ENCODE data around the gene KCNJ11.
A peak's percentile ranks its signal among the peaks of the same experiment; 100 is the strongest.

Gene KCNJ11

DNA sequence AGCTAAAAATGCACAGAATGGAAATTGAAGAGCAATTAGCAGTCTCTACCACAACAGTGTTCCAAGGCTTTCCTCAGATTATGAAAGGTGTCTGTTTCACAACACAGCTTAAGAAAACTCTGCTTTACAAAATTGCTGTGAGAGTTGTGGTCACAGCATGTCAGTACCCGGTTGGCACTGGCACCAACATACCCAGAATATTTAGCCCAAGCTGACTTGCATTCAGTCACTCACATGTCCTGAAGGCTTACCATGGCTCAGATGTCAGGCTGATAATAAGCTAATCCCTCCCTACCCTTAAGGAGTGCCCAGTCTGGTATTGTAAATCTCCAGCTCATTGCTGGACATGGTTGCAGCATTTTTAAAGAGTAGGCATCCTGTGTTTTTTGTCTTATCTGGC is 22.0 kb downstream of the KCNJ11 start:
- no peak for DNase-seq (ENCODE audit: low read depth, low spot score)

DNA sequence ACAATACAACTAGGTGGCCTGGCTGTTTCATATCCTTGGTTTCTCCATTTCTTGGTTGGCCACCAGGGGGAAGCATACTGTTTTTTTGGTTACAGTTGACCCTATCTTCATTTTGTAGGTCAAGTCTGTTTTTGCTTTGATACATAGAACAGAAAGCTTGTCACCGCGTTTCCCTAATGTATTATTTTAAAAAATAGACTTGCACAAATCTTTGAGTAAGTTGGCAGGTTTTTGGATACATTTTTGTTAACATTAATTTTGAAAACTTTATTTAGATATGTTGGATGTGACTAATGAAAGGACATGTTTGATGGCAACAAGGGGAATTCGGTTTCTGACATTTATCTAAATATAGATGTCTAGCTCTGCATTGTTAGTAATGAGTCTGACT is 33.9 kb downstream of the KCNJ11 start:
- peak; percentile 32 for DNase-seq (ENCODE audit: low read depth, low spot score)

DNA sequence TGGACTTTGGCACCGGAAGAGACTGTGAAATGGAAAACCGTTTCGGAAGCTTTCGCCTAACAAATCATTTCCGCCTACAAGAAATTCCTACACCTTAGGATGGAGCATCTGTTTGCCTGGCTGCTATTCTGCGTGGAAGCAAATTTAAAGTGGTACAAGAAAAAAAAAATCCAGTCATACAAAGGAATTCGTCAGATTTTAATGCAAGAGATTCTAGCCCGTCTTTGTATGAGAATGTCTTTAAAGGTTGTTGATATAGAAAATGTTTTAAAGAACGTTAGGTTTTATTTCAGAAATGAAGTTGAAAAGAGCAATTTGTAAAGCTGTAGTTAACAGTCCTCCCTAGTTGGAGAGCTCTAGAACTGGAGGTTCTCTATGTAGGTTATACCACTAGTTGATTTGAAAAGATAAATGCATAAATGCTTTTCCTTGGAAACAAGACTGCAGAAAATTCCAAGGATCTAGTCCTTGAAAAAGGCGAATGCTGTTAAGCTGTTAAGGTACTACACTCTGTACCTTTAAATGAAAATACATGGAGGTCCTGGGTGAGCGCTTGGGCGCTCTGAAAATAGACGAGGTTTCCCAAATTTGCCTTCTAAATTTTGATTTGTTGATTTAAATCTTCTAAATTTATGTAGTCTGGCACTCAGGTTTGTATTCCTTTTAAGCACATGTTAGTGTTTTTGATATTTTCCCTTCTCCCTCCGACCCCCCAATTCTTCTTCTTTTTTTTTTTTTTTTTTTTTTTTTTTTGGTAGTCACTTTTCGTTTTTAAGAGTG is 34.4 kb downstream of the KCNJ11 start:
- no peak for DNase-seq (ENCODE audit: low read depth, low spot score)

DNA sequence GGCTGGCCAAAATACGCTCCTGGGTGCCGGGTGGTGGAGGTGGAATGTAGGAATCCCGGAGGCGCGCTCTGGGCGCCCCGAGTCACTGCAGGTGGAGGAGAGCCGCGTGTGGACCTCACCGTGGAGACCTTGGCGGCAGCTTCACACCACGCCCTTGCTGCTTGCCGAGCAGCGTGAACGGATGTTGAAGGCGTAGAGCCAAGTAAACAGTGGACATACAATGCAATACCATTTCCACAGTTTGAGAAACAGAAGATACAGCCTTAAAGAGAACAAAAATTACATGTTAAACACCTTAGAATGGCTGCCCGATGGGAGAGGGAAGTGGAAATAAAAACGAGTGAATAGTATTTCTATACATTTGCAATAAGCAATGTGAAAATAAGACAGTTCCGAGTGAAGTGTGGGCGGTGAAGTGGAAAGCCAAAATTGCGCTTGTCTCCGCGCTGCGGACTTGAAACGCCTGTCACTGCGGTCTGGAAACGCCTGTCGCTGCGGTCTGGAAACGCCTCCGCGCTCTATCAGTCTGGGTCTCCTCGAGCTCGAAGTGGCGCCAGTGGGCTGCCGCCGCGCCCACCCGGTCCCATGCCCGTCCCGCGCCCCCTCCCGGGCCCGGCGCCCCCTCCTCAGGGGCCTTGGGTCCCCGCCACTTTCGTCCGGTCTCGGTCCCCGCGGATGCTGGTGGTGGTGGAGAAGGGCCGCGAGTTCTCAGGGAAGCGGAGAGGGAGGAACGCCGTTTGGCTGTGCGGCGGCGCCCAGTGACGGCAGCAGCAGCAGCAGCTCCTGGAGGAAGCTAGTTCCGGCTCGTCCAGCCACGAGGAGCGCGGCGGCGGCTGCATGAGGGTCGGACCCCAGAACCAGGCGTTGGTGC is 35.3 kb downstream of the KCNJ11 start:
- DNase-seq (ENCODE audit: low read depth, low spot score), result peak; percentile 21

DNA sequence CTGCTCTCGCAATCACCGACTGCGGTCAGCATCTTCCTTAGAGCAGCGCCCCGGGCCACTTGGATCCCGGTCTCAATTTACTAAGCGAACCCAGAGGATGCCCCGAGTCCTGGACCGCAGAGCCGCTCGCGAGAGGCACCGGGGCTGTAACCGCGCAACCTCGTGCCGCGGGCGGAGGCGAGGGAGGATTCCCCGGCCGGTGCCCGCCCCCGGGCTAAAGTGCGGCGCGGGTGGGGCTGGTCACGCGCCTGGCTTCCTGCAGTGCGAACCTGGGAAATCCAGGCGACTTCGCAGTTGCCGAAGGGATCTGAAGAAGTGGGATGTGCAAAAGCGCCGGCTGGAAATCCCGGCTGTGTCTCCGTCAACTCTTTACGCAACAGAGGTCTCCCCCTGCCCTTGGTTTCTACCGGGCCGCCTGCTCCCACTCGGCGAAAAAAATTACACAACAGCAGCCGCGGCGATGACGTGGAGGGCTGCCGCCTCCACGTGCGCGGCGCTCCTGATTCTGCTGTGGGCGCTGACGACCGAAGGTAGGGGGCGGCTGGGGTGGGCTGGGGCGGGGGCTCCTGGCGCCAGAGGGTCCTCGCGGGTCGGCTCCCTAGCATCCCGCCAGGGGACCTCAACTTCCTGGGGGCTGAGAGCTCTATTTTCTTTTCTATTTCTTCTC is 36.8 kb downstream of the KCNJ11 start, which contains the start of gene NCR3LG1:
Gene NCR3LG1 (plus strand): TSS at position 291 of the 667 bp plus-strand sequence. CDS start 170 bp downstream, at position 461.
- DNase-seq (ENCODE audit: low read depth, low spot score), result peak; percentile 24

DNA sequence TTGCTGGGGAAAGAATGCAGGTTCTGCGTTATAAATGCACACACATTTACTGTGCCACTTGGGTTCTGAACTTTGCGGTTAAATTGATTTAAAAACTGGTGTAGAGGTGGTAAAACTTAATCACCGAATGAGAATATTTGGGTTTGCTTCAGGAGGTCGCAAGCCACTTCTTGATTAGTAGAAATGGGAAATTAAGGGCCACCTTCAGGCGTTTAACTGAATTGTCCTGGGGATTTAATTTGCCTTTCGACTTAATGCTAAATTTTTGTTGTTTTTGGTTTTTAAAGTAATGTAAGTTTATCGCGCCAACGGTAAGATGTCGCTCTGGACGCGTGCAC is 37.3 kb downstream of the KCNJ11 start:
- no peak for DNase-seq (ENCODE audit: low read depth, low spot score)

DNA sequence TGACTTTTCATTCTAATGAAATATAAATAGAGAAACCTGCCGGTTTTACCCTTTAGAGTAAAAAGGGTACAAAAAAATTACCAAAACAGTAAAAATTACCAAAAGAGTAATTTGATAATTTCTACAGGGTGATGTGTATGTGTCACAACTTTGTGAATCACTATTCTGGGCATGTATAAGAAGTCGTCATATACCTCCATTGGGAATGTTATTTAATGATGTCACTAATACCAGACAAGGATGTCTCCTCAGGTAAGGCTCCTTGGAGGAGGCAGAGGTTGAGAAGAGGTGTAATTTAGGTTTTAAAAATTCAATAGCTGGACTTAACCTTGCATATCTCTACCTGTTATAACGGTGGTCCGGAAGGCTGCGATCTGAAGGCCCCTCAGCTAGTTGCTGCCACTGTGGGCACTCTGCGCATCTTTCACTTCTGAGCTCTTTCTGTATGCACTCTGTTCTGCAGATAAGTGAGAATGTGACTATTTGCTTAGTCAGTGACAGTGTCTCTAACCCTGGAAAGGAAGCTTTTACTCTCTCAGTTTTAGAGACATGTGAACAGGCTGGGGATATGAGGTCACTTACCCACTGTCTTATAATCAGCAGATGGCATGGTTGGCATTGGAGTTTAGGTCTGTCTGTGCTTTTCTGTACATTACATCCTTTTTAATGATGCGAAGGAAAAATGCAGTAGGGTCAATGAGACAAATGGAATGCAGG is 37.8 kb downstream of the KCNJ11 start:
- DNase-seq (ENCODE audit: low read depth, low spot score), result no peak

DNA sequence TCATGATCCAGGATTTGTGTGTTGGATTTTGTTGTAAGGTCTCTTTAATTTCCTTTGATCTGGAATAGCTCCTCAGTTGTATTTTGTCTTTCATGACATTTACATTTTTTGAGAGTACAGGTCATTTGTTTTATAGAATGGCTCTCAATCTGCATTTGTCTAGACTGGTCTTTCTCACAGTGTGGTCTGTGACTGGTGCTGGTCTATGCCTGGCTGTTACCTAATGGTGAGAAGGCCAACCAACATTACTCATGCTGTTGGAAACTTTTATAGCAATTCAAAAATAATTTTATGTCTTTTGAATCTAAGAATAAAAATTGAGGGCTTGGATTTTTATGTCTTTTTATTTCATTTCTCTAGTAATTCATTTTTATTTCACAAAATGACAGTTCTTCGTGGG is 40.8 kb downstream of the KCNJ11 start:
- no peak for DNase-seq (ENCODE audit: low read depth, low spot score)

DNA sequence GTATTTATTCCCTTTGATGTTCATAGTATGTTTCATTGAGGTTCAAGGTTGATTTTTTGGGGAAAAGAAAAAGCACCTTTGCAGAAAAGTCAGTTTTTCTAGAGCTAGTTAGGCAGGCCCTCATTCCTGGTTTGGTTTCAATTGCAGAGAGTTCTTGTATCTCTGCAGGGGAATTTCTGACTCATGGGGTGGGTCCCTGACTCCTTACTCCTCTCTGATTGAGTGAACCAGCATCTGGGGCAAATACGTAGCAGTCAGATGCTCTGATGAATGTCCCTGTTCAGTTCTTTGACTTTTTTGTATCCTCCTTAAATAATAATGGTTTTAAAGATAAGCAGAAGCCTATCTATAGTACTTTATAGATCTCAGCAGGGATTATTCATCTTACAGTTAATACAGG is 44.6 kb downstream of the KCNJ11 start:
- DNase-seq (ENCODE audit: low read depth, low spot score), result no peak

DNA sequence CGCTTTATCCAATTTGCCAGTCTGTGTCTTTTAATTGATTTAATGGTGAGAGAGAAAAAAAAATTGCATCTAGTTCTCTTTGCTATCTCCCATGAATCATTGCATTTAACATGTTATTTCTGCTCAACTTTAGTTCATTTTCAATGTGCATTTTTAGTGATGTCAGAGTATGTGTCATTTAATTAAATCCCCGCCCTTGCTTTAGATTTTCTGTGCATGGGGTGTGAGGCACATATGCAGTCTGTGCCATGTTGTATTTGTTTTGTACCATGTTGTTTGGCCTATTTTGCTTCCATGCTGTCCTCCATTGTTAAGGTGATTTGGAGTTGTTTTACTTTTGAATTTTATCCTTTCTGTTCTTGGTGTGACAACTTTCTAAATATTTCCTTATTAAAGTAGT is 45.2 kb downstream of the KCNJ11 start:
- DNase-seq (ENCODE audit: low read depth, low spot score), result no peak
